ENCODE measurements around the gene SHROOM2. TPM values are rescaled to one million over a fixed set of nuclear protein-coding genes. Genes with fewer than 3 reads are reported as not detected.

Gene SHROOM2
- total RNA-seq, 1 donor from 2014 or later: 1.8 TPM

- FAIRE-seq (no peak), DNase-seq (ENCODE audit: low read depth) (no peak)
- Histone ChIP-seq H3K36me3 (ENCODE audit: control insufficient read depth, insufficient read depth, low read length) (no peaks in the 10 kb centered on the region), H3K4me3 (ENCODE audit: low read depth, low read length) (no peak overlapping the region), H3K27me3 (ENCODE audit: control insufficient read depth, insufficient read depth, low read length) (no peaks in the 10 kb centered on the region)
- no peak for TF ChIP-seq CTCF (IDR thresholded peaks at IDR 0.05; ENCODE audit: insufficient read depth, low read length, severe bottlenecking)
These were observed 80.4 kb downstream of the SHROOM2 start for GRCh38 chrX:9866633-9867032.

GRCh38 chrX:9867226-9867625 lies 81.0 kb downstream of the SHROOM2 start:
- DNase-seq (ENCODE audit: low read depth) (no peak), FAIRE-seq (no peak)
- no peak for TF ChIP-seq CTCF (IDR thresholded peaks at IDR 0.05; ENCODE audit: insufficient read depth, low read length, severe bottlenecking)

GRCh38 chrX:9867753-9868152 lies 81.5 kb downstream of the SHROOM2 start:
- Histone ChIP-seq H3K27me3 (ENCODE audit: control insufficient read depth, insufficient read depth, low read length) (no peaks in the 10 kb centered on the region), H3K36me3 (ENCODE audit: control insufficient read depth, insufficient read depth, low read length) (no peaks in the 10 kb centered on the region), H3K4me3 (ENCODE audit: low read depth, low read length) (no peak overlapping the region)
- DNase-seq (ENCODE audit: low read depth) (peak; percentile 19), FAIRE-seq (no peak)
- TF ChIP-seq CTCF (IDR thresholded peaks at IDR 0.05; ENCODE audit: insufficient read depth, low read length, severe bottlenecking): no peak

More at GRCh38 chrX:9867226-9867625, 81.0 kb downstream of the SHROOM2 start:
- H3K4me3 ChIP-seq (ENCODE audit: low read depth, low read length): no peak overlapping the region
- H3K36me3 ChIP-seq (ENCODE audit: control insufficient read depth, insufficient read depth, low read length): no peaks in the 10 kb centered on the region
- H3K27me3 ChIP-seq (ENCODE audit: control insufficient read depth, insufficient read depth, low read length): no peaks in the 10 kb centered on the region

- no peak for TF ChIP-seq CTCF (IDR thresholded peaks at IDR 0.05; ENCODE audit: insufficient read depth, low read length, severe bottlenecking)
- Histone ChIP-seq H3K4me3 (ENCODE audit: low read depth, low read length) (no peak overlapping the region), H3K27me3 (ENCODE audit: control insufficient read depth, insufficient read depth, low read length) (no peaks in the 10 kb centered on the region), H3K36me3 (ENCODE audit: control insufficient read depth, insufficient read depth, low read length) (no peaks in the 10 kb centered on the region)
- no peak for DNase-seq (ENCODE audit: low read depth)
- FAIRE-seq: no peak
These were observed 85.6 kb downstream of the SHROOM2 start for GRCh38 chrX:9871701-9872268.

- no peak for TF ChIP-seq CTCF (IDR thresholded peaks at IDR 0.05; ENCODE audit: insufficient read depth, low read length, severe bottlenecking)
- FAIRE-seq (no peak), DNase-seq (ENCODE audit: low read depth) (no peak)
- Histone ChIP-seq H3K36me3 (ENCODE audit: control insufficient read depth, insufficient read depth, low read length) (no peaks in the 10 kb centered on the region), H3K27me3 (ENCODE audit: control insufficient read depth, insufficient read depth, low read length) (no peaks in the 10 kb centered on the region), H3K4me3 (ENCODE audit: low read depth, low read length) (no peak overlapping the region)
These were observed 87.1 kb downstream of the SHROOM2 start for GRCh38 chrX:9873360-9873759.

- H3K36me3 ChIP-seq (ENCODE audit: control insufficient read depth, insufficient read depth, low read length): no peaks in the 10 kb centered on the region
- DNase-seq (ENCODE audit: low read depth) (peak; percentile 44), FAIRE-seq (no peak)
- no peak overlapping the region for H3K4me3 ChIP-seq (ENCODE audit: low read depth, low read length)
- no peaks in the 10 kb centered on the region for H3K27me3 ChIP-seq (ENCODE audit: control insufficient read depth, insufficient read depth, low read length)
- TF ChIP-seq CTCF (IDR thresholded peaks at IDR 0.05; ENCODE audit: insufficient read depth, low read length, severe bottlenecking): peak; percentile 49
These were observed 87.7 kb downstream of the SHROOM2 start for GRCh38 chrX:9873952-9874351.
